BJ (cell line): Measurements from ENCODE around the gene BCAS4. TPM values are rescaled to one million over a fixed set of nuclear protein-coding genes. Genes with fewer than 3 reads are reported as not detected.

Experiments
- CTCF ChIA-PET: fragments of 350-600 bp; formaldehyde crosslinking; extraction: SDS; loops from one replicate; lab custom pipeline; 2021; ENCODE audit warnings: antibody characterized with exemption, inconsistent platforms; lab: Yijun Ruan, JAX
- POLR2A ChIA-PET: fragments of 300-600 bp; sonication (Branson Sonifier 250); formaldehyde crosslinking; extraction: SDS; loops from one replicate; lab custom pipeline; 2021; ENCODE audit warnings: antibody characterized with exemption; lab: Charles Lee
- DNase-seq: peaks from one replicate; pipeline ENCODE4 v3.0.0-alpha.2; 2011; ENCODE audit warnings: low read depth
- H3K27me3 ChIP-seq: 2 replicates; pipeline ENCODE4 v1.6.0; 2011; ENCODE audit warnings: low read length; ENCODE audit not compliant: control insufficient read depth, insufficient read depth
- H3K36me3 ChIP-seq: 2 replicates; pipeline ENCODE4 v1.5.1; 2011; ENCODE audit warnings: low read length; ENCODE audit not compliant: control insufficient read depth, insufficient read depth
- H3K4me3 ChIP-seq: 2 replicates; pipeline ENCODE4 v1.5.1; 2011; ENCODE audit warnings: low read depth, mild to moderate bottlenecking, control low read depth, low read length
- polyA plus RNA-seq: library from polyadenylated mRNA; depleted of rRNA; stranded (reverse); fragments of >200 nt; gene quantifications from 2 replicates; pipeline ENCODE4 v1.2.3, GENCODE V29; 2011
- TF ChIP-seq, protein P1 (sequence below): IDR thresholded peaks from 2 replicates; pipeline ENCODE4 v1.5.1; 2011; ENCODE audit warnings: low read depth, mild to moderate bottlenecking, control low read depth, inconsistent platforms, low read length, moderate library complexity; ENCODE audit not compliant: insufficient read depth

The BCAS4 gene
- polyA plus RNA-seq, 1 experiment = 31.6 TPM

DNA sequence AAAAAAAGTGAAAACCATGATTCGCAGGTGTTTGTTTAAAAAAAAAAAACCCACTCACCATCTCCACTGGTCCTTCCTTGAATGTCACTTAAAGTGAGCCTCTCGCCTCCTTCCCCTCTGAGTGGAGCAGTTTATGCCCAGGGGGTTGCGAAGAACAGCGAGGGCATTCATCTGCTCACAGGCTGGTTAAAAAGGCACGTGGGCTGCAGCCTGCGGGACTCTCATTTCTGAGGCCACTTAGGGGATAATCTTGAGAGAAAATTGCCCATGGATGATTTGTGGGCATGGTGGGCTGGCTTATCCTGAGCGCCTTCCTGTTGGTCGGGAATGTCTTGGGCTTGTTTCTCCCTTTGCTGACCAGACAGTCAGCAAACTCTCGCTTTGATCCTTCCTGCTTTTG is 18.9 kb downstream of the BCAS4 start:
- no peaks in the 10 kb centered on the region for H3K27me3 ChIP-seq
- no peak for DNase-seq
- TF ChIP-seq, protein P1, sequence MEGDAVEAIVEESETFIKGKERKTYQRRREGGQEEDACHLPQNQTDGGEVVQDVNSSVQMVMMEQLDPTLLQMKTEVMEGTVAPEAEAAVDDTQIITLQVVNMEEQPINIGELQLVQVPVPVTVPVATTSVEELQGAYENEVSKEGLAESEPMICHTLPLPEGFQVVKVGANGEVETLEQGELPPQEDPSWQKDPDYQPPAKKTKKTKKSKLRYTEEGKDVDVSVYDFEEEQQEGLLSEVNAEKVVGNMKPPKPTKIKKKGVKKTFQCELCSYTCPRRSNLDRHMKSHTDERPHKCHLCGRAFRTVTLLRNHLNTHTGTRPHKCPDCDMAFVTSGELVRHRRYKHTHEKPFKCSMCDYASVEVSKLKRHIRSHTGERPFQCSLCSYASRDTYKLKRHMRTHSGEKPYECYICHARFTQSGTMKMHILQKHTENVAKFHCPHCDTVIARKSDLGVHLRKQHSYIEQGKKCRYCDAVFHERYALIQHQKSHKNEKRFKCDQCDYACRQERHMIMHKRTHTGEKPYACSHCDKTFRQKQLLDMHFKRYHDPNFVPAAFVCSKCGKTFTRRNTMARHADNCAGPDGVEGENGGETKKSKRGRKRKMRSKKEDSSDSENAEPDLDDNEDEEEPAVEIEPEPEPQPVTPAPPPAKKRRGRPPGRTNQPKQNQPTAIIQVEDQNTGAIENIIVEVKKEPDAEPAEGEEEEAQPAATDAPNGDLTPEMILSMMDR = no peak
- POLR2A ChIA-PET = no interaction called here
- H3K4me3 ChIP-seq = no peak overlapping the region
- no peaks in the 10 kb centered on the region for H3K36me3 ChIP-seq
- CTCF ChIA-PET = interaction anchor here (0.5 to 2.4 kb wide), 5 partner anchors 13 to 810 kb away, joined by 3 to 11 read pairs (median 4); partner anchors contain the start of gene BCAS4

DNA sequence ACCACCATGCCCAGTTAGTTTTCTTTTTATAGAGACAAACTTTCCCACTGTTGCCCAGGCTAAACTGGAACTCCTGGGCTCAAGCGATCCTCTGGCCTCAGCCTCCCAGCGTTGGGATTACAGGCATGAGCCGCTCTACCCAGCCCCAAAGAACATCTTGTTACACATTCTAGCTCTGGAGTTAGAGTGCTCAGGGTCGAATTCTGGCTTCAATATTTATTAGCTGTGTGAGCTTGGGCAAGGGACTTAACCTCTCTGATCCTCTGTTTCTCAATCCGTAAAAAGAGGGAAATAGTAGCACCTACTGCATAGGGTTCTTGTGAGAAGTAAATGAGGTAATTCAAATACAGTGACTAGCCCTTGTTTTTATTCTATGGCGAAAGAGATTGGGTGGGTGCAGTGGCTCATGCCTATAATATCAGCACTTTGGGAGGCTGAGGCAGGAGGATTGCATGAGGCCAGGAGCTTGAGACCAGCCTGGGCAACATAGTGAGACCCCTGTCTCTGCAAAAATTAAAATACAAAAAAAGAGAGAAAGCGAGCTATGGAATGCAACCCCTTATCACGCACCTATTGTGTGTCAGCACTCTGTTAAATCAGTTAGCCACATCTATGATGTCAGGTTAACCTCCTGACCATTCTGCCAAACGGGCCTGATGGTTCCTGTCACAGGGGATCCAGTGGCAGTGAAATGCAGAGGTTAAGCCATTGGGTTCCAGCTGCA is 19.7 kb downstream of the BCAS4 start:
- Histone ChIP-seq H3K4me3 (no peak overlapping the region), H3K27me3 (no peaks in the 10 kb centered on the region), H3K36me3 (no peaks in the 10 kb centered on the region; the same call in 1 of the 2 replicates)
- POLR2A ChIA-PET = no interaction called here
- TF ChIP-seq, protein P1 = no peak
- DNase-seq = no peak
- CTCF ChIA-PET = interaction anchor here (0.8 to 2.4 kb wide), 5 partner anchors 14 to 173 kb away, joined by 3 to 11 read pairs (median 4); partner anchors contain the start of gene BCAS4

DNA sequence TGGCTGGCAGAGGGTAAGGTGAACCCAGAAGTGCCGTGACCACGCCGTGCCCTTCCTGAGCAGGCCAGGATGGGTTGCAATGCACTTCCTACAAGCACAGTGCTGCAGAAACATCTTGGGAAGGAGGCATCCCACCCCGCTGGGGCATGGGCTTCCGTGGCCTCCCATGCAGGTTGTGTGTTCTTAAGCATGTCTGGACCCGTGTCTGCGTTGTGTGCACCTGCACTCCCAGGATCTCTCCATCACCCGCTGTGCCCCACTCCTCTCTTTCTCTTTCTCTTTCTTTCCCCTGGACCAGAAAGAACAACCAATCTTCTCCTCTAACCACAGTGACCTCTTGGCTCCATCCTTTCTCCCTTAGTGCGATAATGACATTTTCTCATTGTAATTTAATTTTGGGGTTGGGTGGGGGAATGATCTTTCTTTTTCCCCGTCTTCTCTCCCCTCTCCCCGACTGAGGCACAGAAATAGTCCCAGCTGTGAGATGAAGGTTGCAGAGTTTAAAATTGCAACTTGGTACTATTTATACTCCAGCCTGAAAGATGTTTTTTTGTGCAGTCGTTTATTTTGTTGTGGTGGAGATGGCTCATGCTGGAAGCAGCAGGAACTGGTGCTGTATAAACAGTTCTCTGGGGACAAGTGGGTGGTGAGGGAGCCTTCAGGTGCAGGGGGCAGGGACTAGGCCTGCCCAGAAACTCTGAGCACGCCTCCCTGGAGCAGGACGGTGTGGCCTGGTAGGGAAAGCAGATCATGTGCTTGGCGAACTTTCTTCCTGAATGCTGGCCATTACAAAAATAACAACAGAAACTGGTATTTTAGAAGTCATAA is 20.5 kb downstream of the BCAS4 start:
- Histone ChIP-seq H3K4me3 (no peak overlapping the region), H3K36me3 (no peaks in the 10 kb centered on the region; the same call in 1 of the 2 replicates), H3K27me3 (no peaks in the 10 kb centered on the region)
- ChIA-PET POLR2A (no interaction called here), CTCF (interaction anchor here (0.9 to 2.4 kb wide), 4 partner anchors 20 to 172 kb away, joined by 3 to 11 read pairs (median 8); partner anchors contain the start of gene BCAS4)
- no peak for DNase-seq
- TF ChIP-seq, protein P1 = no peak

DNA sequence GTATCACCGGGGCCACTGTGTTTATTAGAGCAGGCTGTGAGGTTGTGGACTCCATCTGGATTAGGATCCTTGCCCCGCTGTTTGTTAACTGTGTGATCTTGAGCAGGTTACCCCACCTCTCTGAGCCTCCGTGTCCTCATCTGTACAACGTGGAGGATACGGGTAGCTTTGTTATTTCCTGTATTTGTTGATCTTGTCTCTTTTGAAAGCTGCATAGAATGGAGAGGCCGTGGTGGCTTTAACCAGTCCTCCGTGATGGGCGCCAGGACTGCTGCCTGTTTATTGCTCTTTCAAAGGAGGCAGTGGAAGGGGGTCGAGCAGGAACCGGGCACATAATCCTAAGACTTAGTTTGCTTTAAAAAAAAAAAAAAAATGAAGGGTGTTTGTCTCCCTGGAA is 22.9 kb downstream of the BCAS4 start:
- POLR2A ChIA-PET = interaction anchor here (0.5 kb wide), 1 partner anchor 24 kb away, joined by 7 read pairs; no protein-coding TSS in a partner anchor

More for the DNA sequence above, 22.9 kb downstream of the BCAS4 start:
- Histone ChIP-seq H3K27me3 (no peaks in the 10 kb centered on the region), H3K4me3 (no peak overlapping the region), H3K36me3 (no peaks in the 10 kb centered on the region; the same call in 1 of the 2 replicates)
- no peak for DNase-seq
- TF ChIP-seq, protein P1 = no peak
- CTCF ChIA-PET = interaction anchor here (0.8 to 1.9 kb wide), 10 partner anchors 21 to 805 kb away, joined by 3 to 19 read pairs (median 5); partner anchors contain the start of genes ADNP, BCAS4, DPM1 and MOCS3
